Liver (tissue), 9 donors: Measurements from ENCODE around the gene SYNM. TPM values are rescaled to one million over a fixed set of nuclear protein-coding genes. Genes with fewer than 3 reads are reported as not detected.

Experiments
- DNase-seq: peaks from one replicate; pipeline ENCODE4 v3.0.0-alpha.2; 2017; ENCODE audit warnings: low spot score
- H3K27ac ChIP-seq, 2 donors: one replicate each; pipeline ENCODE4 v1.7.0; 2013; ENCODE audit warnings: inconsistent platforms in 2 of 2, low read length in 2 of 2, control low read depth in 1 of 2, low read depth in 1 of 2, mild to moderate bottlenecking in 1 of 2
- H3K27me3 ChIP-seq, 4 donors: one replicate each; pipeline versions ENCODE4 v1.6.1 to v1.7.0; 2013; ENCODE audit warnings: low read length in 3 of 4, inconsistent platforms in 1 of 4, mild to moderate bottlenecking in 1 of 4, moderate library complexity in 1 of 4; ENCODE audit not compliant: control insufficient read depth in 4 of 4, insufficient read depth in 4 of 4
- H3K36me3 ChIP-seq, 4 donors: one replicate each; pipeline versions ENCODE4 v1.6.1 to v1.7.0; 2013; ENCODE audit warnings: low read length in 3 of 4, mild to moderate bottlenecking in 3 of 4, low read depth in 1 of 4, moderate library complexity in 1 of 4; ENCODE audit not compliant: control insufficient read depth in 4 of 4, insufficient read depth in 3 of 4
- H3K4me1 ChIP-seq, 4 donors: one replicate each; pipeline versions ENCODE4 v1.6.1 to v1.7.0; 2013; ENCODE audit warnings: low read length in 3 of 4, mild to moderate bottlenecking in 3 of 4, moderate library complexity in 1 of 4; ENCODE audit not compliant: control insufficient read depth in 4 of 4, insufficient read depth in 4 of 4
- H3K4me3 ChIP-seq, 3 donors: one replicate each; pipeline versions ENCODE4 v1.6.1 to v1.7.0; 2013; ENCODE audit warnings: low read length in 3 of 3, control low read depth in 1 of 3, low read depth in 1 of 3, mild to moderate bottlenecking in 1 of 3
- H3K9ac ChIP-seq, 2 donors: one replicate each; pipeline ENCODE4 v1.7.0; 2013; ENCODE audit warnings: low read length in 2 of 2, mild to moderate bottlenecking in 2 of 2, moderate library complexity in 2 of 2, control low read depth in 1 of 2, low read depth in 1 of 2
- H3K9me3 ChIP-seq, 4 donors: one replicate each; pipeline versions ENCODE4 v1.6.1 to v1.7.0; 2013; ENCODE audit warnings: low read length in 3 of 4; ENCODE audit not compliant: control insufficient read depth in 4 of 4
- ATF3 ChIP-seq: IDR thresholded peaks from 2 replicates; pipeline ENCODE4 v1.6.1; 2016; ENCODE audit warnings: antibody characterized with exemption
- CTCF ChIP-seq: fragments of 150-350 bp; IDR thresholded peaks from 2 replicates; pipeline ENCODE4 v1.5.1; 2017; ENCODE audit warnings: improper control_type of control experiment, low read depth, low read length; ENCODE audit not compliant: missing input control
- EGR1 ChIP-seq, 2 donors: IDR thresholded peaks; 2 replicates each; pipeline ENCODE4 v1.6.1; 2016 to 2018; ENCODE audit warnings: antibody characterized with exemption in 2 of 2, low read depth in 2 of 2
- FOXA1 ChIP-seq: IDR thresholded peaks from 2 replicates; pipeline ENCODE4 v1.6.1; 2016; ENCODE audit warnings: antibody characterized with exemption
- FOXA2 ChIP-seq: IDR thresholded peaks from 2 replicates; pipeline ENCODE4 v1.6.1; 2016; ENCODE audit warnings: antibody characterized with exemption
- GABPA ChIP-seq, 2 donors: IDR thresholded peaks in 1 of 2; conservative IDR thresholded peaks in 1 of 2; 2 replicates each; pipeline ENCODE4 v1.6.1; 2016; ENCODE audit warnings: antibody characterized with exemption in 2 of 2, mild to moderate bottlenecking in 1 of 2, moderate library complexity in 1 of 2
- HNF4A ChIP-seq, 2 donors: conservative IDR thresholded peaks; 2 replicates each; pipeline ENCODE4 v1.6.1; 2016; ENCODE audit warnings: antibody characterized with exemption in 2 of 2, mild to moderate bottlenecking in 2 of 2
- HNF4G ChIP-seq: IDR thresholded peaks from 2 replicates; pipeline ENCODE4 v1.6.1; 2016; ENCODE audit warnings: antibody characterized with exemption
- JUND ChIP-seq, 2 donors: IDR thresholded peaks; 2 replicates each; pipeline ENCODE4 v1.6.1; 2016; ENCODE audit warnings: antibody characterized with exemption in 2 of 2
- MAX ChIP-seq: IDR thresholded peaks from 2 replicates; pipeline ENCODE4 v1.6.1; 2016; ENCODE audit warnings: antibody characterized with exemption
- NR2F2 ChIP-seq: IDR thresholded peaks from 2 replicates; pipeline ENCODE4 v1.6.1; 2016; ENCODE audit warnings: antibody characterized with exemption
- RAD21 ChIP-seq, 2 donors: IDR thresholded peaks; 2 replicates each; pipeline ENCODE4 v1.6.1; 2016; ENCODE audit warnings: antibody characterized with exemption in 2 of 2, mild to moderate bottlenecking in 2 of 2
- REST ChIP-seq: IDR thresholded peaks from 2 replicates; pipeline ENCODE4 v1.6.1; 2016; ENCODE audit warnings: antibody characterized with exemption, mild to moderate bottlenecking
- RXRA ChIP-seq, 2 donors: IDR thresholded peaks; 2 replicates each; pipeline ENCODE4 v1.6.1; 2017 to 2018; ENCODE audit warnings: antibody characterized with exemption in 2 of 2, mild to moderate bottlenecking in 1 of 2
- SP1 ChIP-seq: IDR thresholded peaks from 2 replicates; pipeline ENCODE4 v1.6.1; 2018; ENCODE audit warnings: antibody characterized with exemption, mild to moderate bottlenecking
- TAF1 ChIP-seq: conservative IDR thresholded peaks from 2 replicates; pipeline ENCODE4 v1.6.1; 2016; ENCODE audit warnings: antibody characterized with exemption, mild to moderate bottlenecking
- YY1 ChIP-seq: IDR thresholded peaks from 2 replicates; pipeline ENCODE4 v1.6.1; 2016; ENCODE audit warnings: antibody characterized with exemption, mild to moderate bottlenecking
- ZBTB33 ChIP-seq: IDR thresholded peaks from 2 replicates; pipeline ENCODE4 v1.6.1; 2016; ENCODE audit warnings: antibody characterized with exemption
- whole genome bisulfite sequencing: extraction: QIAGEN DNeasy Blood & Tissue Kit; methylation state at CpG from one replicate; pipeline ENCODE4 v1.1.7; 2013; 5-methylcytosine and 5-hydroxymethylcytosine counted together
- polyA plus RNA-seq, 2 donors: library from polyadenylated mRNA; stranded (reverse) in 1 of 2; unstranded in 1 of 2; fragments of 200-250 nt in 1 of 2; fragments of >200 nt in 1 of 2; fragmentation: Nextera tagmentation in 1 of 2; extraction: Ambion mirVana in 1 of 2; gene quantifications; one replicate each; pipeline versions ENCODE4 v1.2.1 to v1.2.3, GENCODE V29; 2013 to 2015
- total RNA-seq, 2 donors: library from RNA; depleted of rRNA; stranded (reverse); fragments of >200 nt; gene quantifications; one replicate each; pipeline ENCODE4 v1.2.3, GENCODE V29; 2014
- donor health status: healthy.
- donor health status: healthy.
- donor health status: healthy.
- donor health status: healthy.
- donor health status: healthy.

SYNM gene
- total and polyA plus RNA-seq, 4 donors, result 0.39 to 6.4 (median 1.2) TPM

GRCh38 chr15:99164119-99164518, 59.2 kb downstream of the SYNM start:
- H3K4me3 ChIP-seq, result no peak overlapping the region
- no peak for TF ChIP-seq RAD21 (IDR thresholded peaks at IDR 0.05)
- TF ChIP-seq SP1, result no peak
- TF ChIP-seq REST, result no peak
- no peak for TF ChIP-seq GABPA (IDR thresholded peaks at IDR 0.05 in 1 of 2, conservative IDR thresholded peaks at IDR 0.05 in 1 of 2)
- TF ChIP-seq HNF4A (conservative IDR thresholded peaks at IDR 0.05), result no peak
- no peak for TF ChIP-seq YY1
- no peak for TF ChIP-seq ATF3
- no peak for TF ChIP-seq RXRA (IDR thresholded peaks at IDR 0.05)
- TF ChIP-seq FOXA2, result no peak
- no peak for TF ChIP-seq FOXA1
- no peak for TF ChIP-seq MAX
- no peak for TF ChIP-seq TAF1
- no peak for TF ChIP-seq CTCF
- no peak for TF ChIP-seq HNF4G
- H3K27me3 ChIP-seq, result no peaks in the 10 kb centered on the region
- no peak overlapping the region for H3K27ac ChIP-seq
- no peak for DNase-seq
- H3K9me3 ChIP-seq, result no peaks in the 10 kb centered on the region
- H3K9ac ChIP-seq, result no peak overlapping the region
- no peaks in the 10 kb centered on the region for H3K4me1 ChIP-seq
- 95% methylated on average over 3 of the region's 3 CpGs for WGBS
- peaks cover 2 to 18% (median 6%) of the 10 kb centered on the region in 4 donors for H3K36me3 ChIP-seq

GRCh38 chr15:99165020-99165790, 60.3 kb downstream of the SYNM start:
- peaks cover 0 to 5% (median 0%) of the 10 kb centered on the region in 4 donors for H3K4me1 ChIP-seq
- H3K4me3 ChIP-seq, result no peak overlapping the region
- no peak overlapping the region for H3K9ac ChIP-seq
- no peak overlapping the region for H3K27ac ChIP-seq
- TF ChIP-seq EGR1 (IDR thresholded peaks at IDR 0.05; ENCODE audit: low read depth in 2 of 2) (no peak), FOXA1 (no peak), NR2F2 (no peak), JUND (IDR thresholded peaks at IDR 0.05) (no peak), YY1 (no peak), FOXA2 (no peak), ZBTB33 (no peak), REST (no peak), HNF4A (conservative IDR thresholded peaks at IDR 0.05) (no peak), ATF3 (no peak), TAF1 (no peak)
- no peaks in the 10 kb centered on the region for H3K9me3 ChIP-seq
- no peaks in the 10 kb centered on the region for H3K27me3 ChIP-seq
- H3K36me3 ChIP-seq, result peaks cover 0 to 14% (median 6%) of the 10 kb centered on the region in 4 donors
- WGBS, result 94% methylated on average over 3 of the region's 3 CpGs
- no peak for DNase-seq
